Kidney tubule cell (primary cell): ENCODE results near the gene IP6K2.
"Not testable (repeated sequence)": the region's sequence is repeated elsewhere in the genome, so short reads cannot be mapped to it uniquely, and the experiment has no call there.

Source experiments
- DNase-seq: peaks from one replicate; pipeline ENCODE4 v3.0.0-alpha.2; 2018; ENCODE audit warnings: low spot score

The IP6K2 gene, protein sequence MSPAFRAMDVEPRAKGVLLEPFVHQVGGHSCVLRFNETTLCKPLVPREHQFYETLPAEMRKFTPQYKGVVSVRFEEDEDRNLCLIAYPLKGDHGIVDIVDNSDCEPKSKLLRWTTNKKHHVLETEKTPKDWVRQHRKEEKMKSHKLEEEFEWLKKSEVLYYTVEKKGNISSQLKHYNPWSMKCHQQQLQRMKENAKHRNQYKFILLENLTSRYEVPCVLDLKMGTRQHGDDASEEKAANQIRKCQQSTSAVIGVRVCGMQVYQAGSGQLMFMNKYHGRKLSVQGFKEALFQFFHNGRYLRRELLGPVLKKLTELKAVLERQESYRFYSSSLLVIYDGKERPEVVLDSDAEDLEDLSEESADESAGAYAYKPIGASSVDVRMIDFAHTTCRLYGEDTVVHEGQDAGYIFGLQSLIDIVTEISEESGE

GRCh38 chr3:48716982-48717746 lies at the start of gene IP6K2:
IP6K2 (minus strand) TSS chr3:48717221; CDS start chr3:48695291, 21,930 bp downstream.
- peak; percentile 98 for DNase-seq

- DNase-seq = no peak
Observed at GRCh38 chr3:48765376-48765775, 48.4 kb upstream of the IP6K2 start.

DNA sequence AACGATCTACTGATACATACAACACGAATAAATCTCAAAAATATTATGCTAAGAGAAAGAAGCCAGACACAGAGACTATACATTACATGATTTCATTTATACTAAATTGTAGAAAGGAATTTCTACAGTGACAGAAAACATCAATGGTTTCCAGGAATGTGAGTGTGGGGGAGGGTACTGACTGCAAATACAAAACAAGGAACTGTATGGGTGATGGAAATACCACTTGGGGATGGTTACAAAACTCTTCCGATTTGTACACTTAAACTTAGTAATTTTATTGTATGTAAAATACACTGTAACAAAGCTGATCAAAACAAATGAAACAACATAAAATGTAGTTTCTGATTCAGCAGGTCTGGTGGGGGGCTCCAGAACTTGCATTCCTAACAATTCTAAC lies 45.8 kb upstream of the IP6K2 start:
- DNase-seq = no peak

DNA sequence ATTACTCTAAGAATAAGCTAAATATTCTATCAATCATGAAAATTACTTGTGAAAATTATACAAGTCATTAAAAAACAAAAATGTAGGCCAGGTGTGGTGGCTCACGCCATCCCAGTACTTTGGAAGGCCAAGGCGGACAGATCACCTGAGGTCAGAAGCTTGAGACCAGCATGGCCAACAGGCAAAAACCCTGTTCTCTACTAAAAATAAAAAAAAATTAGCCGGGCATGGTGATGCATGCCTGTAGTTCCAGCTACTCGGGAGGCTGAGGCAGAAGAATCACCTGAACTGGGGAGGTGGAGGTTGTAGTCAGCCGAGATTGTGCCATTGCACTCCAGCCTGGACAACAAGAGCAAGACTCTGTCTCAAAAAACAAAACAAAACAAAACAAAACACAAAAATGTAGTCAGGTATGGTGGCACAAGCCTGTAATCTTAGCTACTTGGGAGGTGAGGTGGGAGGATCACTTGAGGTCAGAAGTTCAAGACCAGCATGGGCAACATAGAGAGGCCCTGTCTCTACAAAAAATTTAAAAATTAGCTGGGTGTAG lies 43.0 kb upstream of the IP6K2 start:
- DNase-seq = not testable (repeated sequence)

DNA sequence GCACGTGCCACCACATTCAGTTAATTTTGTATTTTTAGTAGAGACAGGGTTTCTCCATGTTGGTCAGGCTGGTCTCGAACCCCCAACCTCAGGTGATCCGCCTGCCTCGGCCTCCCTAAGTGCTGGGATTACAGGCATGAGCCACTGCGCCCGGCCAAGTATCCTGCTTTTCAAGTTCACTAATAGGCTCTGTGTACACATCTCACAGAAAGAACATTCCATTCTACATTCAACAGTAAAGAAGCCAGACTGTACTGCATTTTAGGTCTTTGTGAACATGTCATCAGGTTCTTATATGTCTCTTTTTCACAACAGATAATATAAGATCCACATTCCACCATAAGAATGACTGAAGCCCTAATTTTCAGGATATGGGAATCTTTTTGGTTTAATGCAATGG lies 42.5 kb upstream of the IP6K2 start:
- not testable (repeated sequence) for DNase-seq

- no peak for DNase-seq
Observed at GRCh38 chr3:48759071-48759470, 42.0 kb upstream of the IP6K2 start.

DNA sequence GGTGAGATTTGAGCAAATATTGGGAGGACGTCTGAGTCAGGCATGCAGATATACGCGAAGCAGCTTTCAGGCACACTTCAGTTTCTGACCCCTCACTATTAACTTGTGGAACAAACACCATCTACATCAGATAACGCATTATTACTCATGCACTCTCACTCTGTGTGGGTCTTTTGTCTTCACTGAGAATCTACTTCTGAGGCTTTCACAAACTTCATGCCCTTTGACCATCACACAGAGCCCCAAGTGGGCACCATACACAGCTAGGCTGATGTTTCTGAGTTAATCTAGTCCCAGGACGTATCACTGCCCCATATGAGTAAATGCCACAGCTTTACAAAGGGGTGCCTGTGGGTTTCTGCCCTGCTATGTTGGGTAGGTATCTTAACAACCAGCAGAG lies 39.6 kb upstream of the IP6K2 start:
- no peak for DNase-seq

GRCh38 chr3:48750856-48751255 lies 33.8 kb upstream of the IP6K2 start:
- DNase-seq = no peak

DNA sequence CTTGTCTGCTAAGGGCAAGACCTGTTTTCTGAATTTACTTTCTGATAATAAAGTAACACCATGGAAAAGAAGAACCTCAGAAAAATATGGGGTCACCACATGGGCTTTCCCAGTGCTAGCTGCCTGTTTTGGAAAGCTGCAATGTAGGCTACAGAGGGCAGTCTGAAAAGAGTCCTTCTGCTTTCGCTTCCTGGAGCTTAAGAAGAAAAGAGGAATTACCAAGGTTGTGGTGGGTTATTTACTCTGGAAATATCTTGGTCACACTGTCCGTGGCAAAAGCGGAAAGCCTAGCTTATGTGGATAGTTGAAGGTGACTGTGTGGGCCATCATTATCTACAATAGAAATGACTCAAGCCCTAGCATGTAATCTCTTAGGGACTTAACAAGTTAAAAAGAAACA lies 31.7 kb upstream of the IP6K2 start:
- no peak for DNase-seq

DNA sequence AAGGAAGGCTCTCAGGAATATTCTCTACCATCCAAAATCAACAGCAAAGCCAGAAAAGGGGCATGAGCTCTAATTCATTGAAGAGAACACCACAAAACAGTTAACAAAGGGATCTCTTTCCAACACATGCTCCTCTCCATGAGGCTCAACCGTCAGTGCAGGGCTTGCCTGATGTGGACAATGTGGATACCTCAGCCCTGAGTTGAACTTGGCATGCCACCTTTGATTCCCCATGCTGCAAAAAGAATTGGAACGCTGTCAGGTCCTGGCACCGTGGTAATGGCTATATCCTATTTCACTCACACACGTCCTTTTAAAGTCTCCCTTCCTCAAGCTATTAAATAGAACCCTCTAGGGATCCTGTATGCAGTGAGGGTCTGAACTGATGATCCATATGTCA lies 30.7 kb upstream of the IP6K2 start:
- DNase-seq = no peak

DNA sequence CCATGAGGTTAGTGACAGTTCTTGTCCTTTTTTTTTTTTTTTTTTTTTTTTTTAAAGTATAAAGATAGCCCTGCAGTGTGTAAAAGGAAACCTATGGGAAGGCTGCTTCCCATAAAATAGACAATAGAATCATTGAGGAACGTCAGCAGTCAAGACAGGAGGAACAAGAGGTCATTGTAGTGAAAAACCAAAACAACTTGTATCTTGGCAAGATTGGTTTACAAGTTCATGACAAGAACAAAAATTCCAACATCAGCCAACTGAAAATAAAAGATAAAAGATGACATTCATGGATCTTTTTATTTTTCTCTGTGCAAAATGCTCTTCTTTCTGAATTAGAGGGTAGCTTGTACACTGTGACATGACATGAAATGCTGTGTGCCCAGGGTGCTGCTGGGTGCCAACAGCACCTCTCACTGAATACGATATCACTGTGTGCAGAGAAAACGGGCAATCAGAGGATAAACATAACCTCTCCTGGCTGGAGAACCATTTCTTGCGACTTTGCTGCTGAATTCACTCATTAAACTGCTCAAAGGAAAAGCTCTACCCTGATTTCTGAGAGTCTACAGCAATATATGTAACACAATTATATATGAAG lies 30.1 kb upstream of the IP6K2 start:
- DNase-seq = no peak

DNA sequence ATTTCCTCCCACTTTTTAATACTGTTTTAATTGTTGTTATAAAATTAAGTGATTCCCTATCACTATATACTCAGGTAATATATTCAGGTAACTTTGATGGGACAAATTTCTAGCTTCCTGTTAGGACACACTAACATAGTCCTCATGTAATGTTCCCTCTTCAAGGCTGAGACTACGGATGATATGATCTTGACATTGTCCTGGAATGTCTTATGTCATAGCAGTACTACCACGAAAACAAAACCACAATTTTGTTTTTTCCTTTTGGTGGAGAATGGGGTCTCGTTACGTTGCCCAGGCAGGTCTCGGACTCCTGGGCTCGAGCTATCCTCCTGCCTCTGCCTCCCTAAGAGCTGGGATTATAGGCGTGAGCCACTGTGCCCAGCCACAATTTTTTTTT lies 26.8 kb upstream of the IP6K2 start:
- DNase-seq = no peak

- DNase-seq = not testable (repeated sequence)
Observed at GRCh38 chr3:48741226-48741625, 24.2 kb upstream of the IP6K2 start.

DNA sequence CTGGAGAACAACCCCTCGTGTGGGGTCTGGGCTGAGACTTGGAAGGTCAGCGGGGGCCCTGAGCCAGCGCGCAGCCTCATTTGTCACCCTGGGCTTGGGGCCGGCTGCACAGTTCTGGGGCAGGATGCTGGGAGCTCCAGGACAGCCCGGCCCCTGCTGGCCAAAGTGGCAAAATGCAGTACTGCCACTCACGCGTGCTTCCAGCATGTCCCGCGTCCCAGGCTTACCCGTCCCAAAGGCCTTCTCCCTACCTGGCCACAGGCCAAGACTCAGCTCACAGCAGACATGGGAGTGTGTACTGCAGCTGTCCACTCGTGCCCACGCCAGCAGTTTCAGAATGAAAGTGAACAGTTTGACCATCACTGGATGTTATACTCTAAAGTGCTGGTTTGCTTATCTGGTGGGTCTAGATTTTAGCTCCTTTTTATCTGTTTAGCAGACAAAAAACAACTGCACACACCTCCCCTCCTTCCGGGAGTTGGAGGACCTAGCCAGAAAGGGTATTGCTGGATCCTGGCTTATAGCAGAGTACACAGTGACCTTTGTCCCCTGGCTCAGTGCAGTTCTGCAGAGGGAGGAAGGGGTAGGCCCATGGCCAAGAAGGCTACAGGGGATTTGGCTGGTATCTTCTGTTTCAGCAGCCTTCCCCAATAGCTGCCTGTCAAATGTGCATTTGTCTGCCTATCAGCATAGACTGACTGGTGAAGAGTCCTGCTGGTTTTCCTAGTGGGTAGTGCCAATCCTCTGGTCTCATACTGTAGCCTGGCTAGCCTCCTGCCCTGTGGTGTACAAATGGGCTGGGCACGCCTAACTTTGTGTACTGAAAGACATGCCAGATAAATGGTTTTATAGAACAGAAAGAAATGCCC lies 23.2 kb upstream of the IP6K2 start:
- DNase-seq = peak; percentile 78

- DNase-seq = no peak
Observed at GRCh38 chr3:48739617-48739954, 22.6 kb upstream of the IP6K2 start.

DNA sequence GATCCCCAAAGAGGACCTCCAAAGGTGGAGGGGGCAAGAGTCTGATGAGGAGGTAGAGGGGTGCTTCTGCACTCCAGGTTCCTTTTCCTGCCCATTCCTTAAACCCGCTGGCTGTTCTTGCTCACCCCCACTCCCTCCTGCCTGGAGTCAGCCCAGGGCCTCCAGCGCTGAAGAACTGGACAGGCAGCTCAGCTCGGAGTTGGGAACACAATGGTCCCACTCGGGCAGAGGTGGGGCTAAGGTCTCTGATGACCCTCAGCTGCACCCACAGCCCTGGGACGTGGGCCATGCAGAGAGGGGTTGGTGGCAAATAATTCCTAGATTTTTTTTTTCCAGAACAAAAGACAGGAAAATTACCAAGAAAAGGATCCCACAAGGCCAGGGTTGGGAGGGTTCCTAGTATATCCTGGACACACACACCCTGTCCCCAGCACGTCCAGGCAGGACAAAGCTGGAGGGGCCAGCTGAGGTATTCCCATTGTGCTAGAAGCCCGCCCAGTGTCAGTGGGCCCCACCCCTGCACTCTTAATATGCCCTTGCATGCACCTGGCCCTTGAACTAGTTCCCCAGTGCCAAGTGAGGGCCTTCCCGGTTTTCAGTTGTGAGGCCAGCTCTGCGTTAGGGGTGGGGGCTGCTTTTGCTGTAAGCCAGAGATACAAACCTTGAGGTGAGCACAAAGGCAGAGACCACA lies 22.1 kb upstream of the IP6K2 start:
- DNase-seq = no peak

- DNase-seq = no peak
Observed at GRCh38 chr3:48738144-48738536, 21.1 kb upstream of the IP6K2 start.

DNA sequence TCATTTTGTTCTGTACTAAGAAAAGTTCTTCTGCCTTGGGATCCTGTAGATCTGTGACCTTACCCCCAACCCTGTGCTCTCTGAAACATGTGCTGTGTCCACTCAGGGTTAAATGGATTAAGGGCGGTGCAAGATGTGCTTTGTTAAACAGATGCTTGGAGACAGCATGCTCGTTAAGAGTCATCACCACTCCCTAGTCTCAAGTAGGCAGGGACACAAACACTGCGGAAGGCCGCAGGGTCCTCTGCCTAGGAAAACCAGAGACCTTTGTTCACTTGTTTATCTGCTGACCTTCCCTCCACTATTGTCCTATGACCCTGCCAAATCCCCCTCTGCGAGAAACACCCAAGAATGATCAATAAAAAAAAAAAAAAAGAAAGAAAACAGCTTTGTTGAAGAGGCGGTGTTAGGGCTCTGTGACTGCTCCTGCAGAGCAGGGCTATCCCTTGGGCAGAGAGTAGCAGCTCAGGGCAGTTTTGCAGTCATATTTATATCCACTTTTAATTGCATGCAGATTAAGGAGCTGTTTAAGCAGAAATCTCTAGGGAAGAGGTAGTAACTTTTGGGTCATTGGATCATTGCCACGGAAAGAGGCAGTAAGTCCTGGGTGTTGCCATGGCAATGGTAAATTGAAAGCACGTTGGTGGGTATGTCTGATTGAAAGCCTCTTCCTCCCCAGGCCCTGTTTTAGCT lies 18.2 kb upstream of the IP6K2 start:
- DNase-seq = not testable (repeated sequence)

DNA sequence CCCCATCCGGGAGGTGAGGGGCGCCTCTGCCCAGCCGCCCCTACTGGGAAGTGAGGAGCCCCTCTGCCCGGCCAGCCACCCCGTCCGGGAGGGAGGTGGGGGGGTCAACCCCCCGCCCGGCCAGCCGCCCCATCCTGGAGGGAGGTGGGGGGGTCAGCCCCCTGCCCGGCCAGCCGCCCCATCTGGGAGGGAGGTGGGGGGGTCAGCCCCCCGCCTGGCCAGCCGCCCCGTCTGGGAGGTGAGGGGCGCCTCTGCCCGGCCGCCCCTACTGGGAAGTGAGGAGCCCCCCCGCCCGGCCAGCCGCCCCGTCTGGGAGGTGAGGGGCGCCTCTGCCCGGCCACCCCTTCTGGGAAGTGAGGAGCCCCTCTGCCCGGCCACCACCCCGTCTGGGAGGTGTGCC lies 17.5 kb upstream of the IP6K2 start:
- not testable (repeated sequence) for DNase-seq

DNA sequence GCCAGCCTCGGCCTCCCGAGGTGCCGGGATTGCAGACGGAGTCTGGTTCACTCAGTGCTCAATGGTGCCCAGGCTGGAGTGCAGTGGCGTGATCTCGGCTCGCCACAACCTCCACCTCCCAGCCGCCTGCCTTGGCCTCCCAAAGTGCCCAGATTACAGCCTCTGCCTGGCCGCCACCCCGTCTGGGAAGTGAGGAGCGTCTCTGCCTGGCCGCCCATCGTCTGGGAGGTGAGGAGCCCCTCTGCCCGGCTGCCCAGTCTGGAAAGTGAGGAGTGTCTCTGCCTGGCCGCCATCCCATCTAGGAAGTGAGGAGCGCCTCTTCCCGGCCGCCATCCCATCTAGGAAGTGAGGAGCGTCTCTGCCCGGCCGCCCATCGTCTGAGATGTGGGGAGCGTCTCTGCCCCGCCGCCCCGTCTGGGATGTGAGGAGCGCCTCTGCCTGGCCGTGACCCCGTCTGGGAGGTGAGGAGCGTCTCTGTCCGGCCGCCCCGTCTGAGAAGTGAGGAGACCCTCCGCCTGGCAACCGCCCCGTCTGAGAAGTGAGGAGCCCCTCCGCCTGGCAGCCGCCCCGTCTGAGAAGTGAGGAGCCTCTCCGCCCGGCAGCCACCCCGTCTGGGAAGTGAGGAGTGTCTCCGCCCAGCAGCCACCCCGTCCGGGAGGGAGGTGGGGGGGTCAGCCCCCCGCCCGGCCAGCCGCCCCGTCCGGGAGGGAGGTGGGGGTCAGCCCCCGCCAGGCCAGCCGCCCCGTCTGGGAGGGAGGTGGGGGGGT lies 16.9 kb upstream of the IP6K2 start:
- DNase-seq = not testable (repeated sequence)
